ENCODE data around the gene IPO8.
"Not testable (repeated sequence)": the region's sequence is repeated elsewhere in the genome, so short reads cannot be mapped to it uniquely, and the experiment has no call there.

IPO8 gene

DNA sequence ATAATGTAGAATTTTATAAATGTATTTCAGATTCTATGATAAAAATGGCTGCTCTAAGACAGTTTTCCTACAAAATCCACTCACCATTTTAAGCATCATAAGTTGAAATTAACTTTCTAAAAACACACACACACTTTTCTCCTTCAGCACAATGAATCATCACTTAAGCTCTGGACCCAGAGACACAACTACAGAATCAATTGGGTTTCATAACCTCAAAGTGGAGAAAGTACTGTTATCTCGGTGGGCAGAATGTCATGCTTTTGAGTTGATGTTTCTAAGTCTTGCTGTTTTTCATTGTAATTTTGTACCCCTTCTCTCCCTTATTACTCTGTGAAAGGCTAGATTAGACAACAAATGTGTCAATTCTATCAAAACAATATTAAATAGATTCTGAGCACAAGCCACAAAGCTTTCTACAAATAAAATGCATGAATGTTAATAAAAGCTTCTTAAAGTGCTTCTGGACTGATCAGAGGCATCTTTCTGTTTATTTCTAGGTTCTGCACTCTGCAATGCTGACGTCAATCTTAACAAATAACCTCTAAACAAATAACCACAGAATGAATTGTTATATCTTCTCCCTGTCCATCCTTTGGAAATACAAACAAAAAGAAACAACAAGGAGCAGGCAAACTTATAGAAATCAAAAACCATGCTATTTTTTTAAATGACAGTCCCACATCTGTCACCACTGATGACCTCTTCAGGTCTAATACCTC lies 8.2 kb downstream of the IPO8 start:
- DNase-seq = no peak

DNA sequence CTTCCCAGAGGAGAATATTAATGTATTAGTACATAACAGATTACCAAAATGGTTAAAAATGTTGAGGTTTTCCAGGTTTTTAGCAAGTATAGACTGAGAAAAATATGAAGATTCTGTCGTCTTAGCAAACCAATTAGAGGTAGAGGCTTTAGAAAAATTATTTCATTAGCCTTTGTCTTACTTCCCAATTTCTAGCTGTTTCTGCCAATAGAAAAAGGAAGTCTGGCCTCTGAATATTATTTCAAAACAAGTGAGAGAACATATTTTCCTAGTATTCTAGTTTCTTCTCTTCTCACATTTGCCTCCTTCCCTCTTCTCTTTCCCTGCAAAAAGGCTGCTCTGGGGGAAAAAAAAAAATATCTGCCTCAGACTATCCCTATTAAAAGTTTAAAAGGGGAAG lies 16.4 kb downstream of the IPO8 start:
- no peak for DNase-seq

DNA sequence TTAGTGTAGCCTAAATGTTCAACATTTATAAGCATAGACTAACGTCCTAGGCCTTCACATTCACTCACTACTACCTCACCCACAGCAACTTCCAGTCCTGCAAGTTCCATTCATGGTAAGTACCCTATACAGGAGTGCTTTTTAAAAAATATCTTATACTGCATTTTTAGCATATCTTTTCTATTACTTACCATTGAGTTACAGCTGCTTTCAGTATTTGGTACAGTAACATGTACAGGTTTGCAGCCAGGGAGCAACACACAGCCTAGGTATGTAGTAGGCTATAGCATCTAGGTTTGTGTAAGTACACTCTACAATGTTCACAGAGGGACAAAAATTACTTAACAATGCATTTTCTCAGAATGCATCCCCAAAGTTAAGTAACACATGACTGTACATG lies 17.4 kb downstream of the IPO8 start:
- DNase-seq = no peak

DNA sequence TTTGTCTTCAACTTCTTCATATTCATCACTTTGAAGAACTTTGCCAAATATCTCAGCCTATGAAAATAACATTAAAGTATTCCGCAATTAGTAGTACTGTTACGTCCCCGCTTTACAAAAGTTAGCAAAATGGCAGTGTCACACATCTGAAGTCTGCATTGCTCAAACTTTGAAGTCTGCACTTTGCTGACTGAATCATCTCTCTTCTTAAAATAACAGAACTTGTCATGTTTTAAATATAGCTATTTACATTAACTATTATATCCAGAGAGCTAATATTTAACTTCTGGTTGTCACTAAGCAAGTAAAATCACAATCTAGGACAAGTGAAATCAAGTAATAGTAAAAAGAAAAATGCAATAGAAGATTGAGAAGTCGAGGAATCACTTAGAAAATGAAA lies 34.5 kb downstream of the IPO8 start:
- DNase-seq = no peak

DNA sequence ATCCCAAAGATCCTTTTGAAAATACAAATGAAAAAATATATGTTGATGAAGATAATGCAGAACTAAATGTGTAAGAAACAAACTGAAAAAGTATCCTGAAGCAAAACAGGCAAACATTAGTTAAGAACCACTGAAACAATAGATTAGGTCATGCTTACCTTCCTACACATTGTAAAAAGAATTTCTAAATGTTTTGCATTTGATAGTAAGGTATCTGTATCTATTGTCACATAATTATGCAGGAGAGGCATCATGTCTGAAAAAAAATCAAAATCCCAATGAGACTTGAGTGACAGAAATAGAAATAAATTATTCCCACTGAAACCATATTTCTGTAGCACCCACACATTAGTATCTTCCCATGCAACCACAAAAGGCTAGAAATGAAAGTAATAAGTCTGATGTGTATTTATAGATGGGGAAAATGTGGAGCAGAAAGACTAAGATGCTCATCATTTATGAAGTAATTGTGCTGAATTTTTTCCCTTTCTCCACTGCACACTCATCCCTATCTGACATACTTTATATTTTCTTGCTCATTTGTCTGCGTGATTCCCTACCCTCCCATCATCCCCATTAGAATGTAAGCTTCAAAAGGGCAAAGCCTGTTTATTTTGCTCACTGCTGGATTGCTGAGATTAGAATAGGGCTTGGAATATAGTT lies 43.5 kb downstream of the IPO8 start:
- no peak for DNase-seq

DNA sequence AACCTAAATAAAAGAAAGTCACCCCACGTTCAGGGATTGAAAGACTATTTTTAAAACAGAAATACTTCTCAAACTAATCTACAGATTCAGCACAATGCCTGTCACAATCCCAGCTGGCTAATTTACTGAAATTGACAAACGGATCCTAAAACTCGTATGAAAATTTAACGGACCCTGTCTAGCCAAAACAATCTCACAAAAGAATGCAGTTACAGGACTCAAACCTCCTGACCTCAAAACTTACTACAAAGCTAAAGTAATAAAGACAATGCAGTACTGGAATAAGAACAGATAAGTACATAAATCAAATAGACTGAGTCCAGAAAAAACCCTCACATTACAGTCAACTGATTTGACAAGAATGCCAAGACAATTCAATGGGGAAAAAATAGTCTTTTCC lies 48.8 kb downstream of the IPO8 start:
- DNase-seq = no peak

DNA sequence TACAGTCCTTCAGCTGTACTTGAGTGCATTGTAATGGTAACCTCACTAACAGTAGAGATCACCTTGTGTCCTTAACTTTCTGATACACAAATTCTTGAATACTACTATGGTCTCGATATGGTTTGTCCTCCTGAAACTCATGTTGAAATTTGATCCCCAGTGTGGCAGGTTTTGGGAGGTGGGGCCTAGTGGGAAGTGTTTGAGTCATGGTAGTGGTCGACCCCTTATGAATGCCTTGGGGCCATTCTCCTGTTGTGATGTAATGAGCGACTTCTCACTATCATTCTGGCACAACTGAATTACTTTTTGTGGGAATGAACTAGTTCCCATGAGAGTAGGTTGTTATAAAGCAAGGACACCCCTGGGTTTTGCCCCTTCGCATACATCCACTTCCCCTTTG lies 52.3 kb downstream of the IPO8 start:
- DNase-seq = no peak

DNA sequence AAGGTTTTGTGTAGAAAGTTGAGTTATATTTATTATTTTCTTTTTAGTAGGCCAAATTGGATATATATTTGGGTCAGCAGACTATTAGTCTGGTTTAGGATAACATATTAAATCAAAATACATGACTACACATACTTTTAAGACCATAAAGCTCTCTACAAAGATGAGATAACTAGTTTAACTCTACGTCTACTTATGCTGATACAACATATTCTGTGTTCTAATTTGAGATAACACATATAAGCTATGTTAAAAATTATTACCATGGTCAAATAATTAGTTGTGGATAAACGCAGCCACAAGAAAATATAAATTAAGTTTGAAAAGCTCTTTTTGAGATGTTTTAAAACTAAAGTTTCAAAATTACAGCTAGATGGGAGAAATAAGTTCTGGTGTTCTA lies 55.3 kb downstream of the IPO8 start:
- no peak for DNase-seq

DNA sequence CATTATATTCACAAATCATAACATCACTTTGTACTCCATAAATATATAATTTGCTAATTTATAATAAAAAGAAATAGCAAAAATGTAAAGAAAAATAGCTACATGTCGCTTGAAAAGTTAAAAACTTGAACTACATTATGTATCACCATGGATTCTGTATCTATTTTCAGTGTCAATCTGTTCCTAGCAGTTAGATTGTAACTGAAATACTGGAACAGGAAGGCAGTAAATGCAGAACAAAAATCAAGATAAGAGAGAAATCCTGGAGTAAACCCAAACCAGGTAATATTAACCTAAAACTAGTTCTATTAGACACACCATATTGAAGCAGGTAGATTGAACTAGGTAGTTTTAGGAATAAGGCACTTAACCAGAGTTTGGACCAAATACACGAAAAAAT lies 60.3 kb downstream of the IPO8 start:
- DNase-seq = no peak

DNA sequence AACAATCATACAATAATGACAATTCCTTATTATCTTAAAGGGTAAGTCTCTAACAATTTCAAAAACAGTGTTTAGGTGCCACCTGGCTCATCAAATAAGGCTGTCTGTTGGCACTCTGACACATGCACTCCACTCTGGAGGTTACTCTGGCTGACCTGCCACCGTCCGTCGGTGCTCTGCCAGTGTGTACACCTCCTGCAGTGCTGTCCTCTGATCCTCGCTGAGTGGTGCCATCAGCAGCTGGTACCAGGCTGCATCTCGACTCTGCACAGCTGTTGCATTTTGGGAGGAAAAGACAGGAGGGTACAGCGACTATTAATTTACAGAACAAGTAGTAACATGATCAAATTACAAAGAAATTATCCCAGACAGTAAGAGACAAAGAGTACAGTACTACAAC lies 63.9 kb downstream of the IPO8 start:
- no peak for DNase-seq

DNA sequence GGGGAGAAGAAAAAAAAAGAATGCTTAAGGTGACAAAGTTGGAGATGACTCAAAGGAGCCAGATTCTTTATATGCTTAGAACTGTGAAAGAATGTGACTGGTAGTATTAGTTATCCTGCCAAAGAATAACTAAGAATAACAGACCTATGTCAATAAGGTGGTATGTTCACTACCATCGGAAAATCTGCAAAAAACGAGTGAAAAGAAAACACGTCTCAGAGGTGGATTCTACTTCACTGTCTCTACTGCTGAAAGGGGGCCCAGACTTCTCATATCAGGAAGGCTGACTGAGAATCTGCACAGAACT lies 64.7 kb downstream of the IPO8 start:
- DNase-seq = no peak

DNA sequence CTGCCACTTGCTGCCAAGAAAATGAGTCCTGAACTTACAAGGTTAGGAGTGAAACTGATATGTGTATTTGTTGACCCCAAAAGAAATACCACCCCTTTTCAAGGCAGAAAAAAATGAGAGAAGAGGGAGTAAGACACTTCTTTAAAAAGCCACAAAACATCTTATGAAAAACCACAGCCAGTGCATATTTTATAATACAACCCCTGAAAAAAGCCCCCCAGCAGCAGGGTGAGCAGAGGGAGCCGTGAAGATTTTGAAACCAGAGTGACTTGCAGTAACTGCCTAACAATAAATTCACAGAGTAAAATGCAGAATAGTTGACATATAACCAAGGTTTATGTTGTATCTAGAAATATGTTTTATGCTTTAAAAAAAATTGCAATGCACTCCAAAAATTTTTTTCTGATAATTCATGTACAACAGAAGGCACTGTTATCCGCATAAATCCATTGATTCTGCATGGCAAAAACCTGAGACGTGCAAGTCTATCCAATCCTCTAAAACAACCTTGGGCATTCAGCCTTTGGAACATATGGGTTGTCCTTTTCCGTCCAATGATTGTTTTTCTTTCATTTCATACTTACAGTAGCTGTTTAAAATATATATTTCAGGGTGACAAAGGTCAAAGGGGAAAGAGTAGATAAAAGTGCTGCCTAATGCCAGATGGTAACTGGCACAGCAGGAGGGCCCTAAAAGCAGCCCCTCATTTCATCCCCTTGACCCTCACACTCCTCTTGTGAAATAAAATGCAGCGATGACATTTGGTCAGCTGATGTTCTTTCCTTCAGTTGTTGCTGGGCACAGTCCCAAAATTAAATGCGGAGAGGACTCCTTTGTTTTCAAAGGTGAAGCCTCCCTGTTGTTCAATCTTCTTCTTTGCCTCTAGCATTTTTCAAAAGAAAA lies 65.3 kb downstream of the IPO8 start:
- DNase-seq = no peak

DNA sequence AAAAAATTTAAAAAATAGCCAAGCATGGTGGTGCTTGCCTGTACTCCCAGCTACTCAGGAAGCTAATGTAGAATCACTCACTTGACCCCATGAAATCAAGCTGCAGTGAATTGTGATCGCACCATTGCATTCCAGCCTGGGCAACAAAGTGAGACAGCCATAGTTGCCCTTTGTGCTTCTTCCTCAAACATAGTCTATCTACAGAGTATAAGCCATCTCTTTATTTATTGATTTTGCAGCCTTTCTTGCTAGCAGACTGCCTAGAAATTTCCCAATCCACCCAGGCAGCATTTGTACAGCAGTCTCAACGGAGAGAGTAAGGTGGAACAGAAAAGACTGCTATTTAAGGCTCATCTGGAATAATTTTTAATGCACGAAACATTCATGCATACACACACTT lies 68.8 kb downstream of the IPO8 start:
- DNase-seq = no peak

DNA sequence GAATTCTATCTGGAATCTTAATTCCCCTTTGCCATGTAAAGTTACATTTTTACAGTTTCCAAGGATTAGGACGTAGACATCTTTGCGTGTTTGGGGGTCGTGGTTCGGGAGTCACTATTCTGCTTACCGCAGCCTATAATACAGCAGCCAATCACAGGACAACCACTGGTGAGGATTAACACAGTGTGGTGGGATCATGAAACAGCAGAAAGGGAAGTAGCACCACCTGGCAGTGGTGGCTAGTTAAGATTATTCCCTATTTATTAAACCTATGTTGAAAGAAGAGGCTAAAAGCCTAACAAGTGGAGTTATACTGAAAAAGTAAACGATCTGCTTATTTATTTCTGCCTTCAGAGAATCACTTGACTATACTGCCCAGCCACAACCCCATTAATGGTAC lies 71.7 kb downstream of the IPO8 start:
- no peak for DNase-seq

DNA sequence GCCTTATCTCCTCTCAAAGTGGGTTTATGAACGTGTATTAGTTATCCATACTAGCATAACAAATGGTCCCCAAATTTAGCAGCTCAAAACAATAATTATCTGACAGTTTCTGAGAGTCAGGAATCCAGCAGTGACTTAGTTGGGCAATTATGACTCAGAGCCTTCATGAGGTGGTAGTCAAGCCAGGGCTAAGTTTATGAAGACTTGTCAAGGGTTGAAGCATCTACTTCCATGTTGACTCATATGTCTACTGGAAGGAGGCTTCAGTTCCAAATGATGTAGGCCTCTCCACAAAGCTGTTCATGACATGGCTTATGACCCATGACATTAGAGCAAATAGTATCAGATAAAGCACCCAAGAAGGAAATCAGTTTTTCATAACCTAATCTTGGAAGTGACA lies 73.2 kb downstream of the IPO8 start:
- DNase-seq = no peak

DNA sequence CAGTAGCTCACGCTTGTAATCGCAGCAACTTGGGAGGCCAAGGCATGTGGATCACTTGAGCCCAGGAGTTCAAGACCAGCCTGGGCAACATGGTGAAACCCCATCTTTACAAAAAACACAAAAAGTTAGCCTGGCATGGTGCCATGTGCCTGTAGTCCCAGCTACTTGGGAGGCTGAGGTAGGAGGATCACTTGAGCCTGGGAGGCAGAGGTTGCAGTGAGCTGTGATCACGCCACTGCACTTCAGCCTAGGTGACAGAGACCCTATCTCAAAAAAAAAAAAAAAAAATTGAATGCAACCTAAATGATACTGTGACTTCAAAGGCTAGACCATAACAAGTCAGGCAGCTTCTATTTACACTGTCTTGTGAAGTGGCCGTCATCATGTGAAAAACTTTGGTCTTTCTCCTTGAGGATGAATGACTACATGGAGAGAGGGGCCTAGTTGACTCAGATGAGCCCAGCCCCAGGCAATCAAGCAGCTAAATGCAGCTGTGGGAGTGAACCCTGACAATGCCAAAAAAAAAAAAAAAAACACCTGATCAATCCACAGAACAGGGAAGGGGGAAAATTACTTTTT lies 73.9 kb downstream of the IPO8 start:
- DNase-seq = not testable (repeated sequence)

DNA sequence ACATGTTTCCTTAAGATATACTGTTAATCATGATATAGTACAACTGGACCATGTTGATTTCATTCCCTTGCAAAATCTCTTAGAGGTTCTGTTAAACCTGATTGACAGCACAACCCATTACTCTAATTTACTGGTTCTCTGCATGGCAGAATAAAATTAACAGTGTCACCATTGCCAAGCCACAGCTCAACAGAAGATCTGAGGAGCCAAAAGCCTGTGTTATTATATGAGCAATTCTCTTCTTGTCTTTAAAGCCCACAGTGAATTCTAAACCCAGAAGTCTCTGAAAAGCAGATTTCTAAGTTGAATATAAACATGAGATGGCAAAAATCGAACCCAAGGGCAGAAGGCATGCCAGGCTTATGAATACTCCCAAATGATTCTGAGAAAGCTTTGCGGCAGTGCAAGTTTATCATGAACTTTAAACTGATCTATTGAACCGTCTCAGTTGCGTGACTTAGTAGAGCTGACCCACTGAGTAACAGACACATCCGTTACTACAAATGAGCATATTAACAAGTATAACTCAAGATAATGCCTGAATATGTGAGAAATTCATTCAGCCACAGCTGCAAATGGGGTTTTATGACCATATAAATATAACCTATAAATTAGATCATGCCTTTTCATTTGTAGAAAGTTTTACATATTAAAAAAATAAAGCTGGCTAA lies 78.2 kb downstream of the IPO8 start:
- no peak for DNase-seq

DNA sequence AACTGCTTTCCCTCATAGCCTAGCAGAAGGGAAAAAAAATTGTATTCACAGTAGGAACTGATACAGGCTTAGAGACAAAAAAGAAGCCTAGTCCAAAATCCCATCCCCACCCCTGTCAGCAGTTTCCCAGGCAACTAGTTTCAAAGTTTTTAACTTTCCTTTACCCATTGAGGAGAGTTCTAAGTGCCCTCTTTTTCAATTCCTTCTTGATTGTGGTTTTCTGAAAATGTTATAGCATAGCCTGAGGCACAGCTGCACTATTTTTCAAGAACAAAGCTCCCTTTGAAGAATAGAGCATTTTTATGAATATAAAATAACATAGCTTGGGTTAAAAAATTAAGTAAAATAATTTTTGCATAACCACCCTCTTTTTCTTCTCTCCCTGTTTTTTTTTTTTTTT lies 81.6 kb downstream of the IPO8 start:
- DNase-seq = no peak

DNA sequence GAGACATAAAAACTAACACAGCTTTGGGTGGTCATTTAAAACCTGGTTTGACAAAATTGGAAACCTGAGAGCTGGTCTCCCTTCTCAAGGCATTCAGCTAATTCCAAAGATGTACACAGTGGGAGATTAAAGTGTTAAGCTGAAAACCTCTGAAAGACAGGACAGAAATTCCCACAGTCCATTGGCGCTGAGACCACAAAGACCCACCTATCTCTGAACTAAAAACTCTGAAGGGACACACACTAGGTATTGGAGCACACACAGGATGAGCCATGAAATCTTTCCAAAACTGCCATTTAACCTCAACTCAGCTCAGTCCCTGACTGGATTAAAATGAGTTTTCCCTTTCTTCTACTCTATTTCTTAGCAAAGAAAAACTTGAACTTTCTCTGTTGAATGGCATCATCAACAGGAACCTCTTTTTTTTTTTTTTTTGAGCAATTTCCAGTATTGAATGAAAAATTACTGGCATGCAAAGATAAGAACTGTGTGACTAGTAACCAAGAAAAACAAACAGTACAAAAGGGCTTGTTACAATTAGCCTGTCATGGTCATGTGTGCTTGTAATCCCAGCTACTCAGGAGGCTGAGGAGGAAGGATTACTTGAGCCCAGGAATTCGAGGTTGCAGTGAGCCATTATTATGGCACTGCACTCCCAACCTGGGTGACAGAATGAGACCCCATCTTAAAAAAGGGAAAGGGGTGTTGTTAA lies 82.4 kb downstream of the IPO8 start:
- DNase-seq = no peak

DNA sequence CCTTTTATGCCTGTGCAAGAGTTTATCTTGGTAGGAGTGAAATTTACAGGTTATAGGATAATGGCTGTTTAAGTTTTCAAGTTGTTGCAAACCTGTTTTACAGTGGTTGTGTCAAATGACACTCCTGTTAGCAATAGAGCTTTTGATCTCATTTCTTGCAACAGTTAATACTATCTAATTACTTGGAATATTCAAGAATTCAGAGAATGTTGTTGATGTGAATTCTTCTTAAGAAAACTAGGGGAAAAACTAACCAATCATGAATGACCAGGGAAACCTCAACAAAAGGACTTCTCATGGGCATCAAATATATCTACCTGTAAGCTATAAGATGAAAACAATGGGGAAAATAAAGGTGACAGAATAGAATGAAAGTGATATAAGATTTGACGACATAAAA lies 85.0 kb downstream of the IPO8 start:
- no peak for DNase-seq

DNA sequence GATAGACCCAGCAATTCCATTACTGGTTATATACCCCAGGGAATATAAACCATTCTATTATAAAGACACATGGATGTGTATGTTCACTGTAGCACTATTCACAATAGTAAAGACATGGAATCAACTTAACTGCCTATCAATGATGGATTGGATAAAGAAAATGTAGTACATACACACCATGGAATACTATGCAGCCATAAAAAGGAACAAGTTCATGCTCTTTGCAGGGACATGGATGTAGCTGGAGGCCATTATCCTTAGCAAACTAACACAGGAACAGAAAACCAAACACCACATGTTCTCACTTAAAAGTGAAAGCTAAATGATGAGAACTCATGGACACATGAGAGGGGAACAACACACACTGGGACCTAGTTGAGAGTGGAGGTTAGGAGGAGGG lies 85.8 kb downstream of the IPO8 start:
- not testable (repeated sequence) for DNase-seq

DNA sequence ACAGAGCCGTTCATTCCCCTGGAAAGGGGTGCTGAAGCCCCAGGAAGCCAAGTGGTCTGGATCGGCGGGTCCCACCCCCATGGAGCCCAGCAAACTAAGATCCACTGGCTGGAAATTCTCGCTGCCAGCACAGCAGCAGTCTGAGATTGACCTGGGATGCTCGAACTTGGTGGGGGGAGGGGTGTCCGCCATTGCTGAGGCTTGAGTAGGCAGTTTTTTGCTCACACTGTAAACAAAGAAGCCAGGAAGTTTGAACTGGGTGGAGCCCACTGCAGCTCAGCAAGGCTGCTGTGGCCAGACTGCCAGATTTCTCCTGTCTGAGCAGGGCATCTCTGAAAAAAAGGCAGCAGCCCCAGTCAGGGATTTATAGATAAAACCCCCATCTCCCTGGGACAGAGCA lies 91.4 kb downstream of the IPO8 start:
- DNase-seq = not testable (repeated sequence)

DNA sequence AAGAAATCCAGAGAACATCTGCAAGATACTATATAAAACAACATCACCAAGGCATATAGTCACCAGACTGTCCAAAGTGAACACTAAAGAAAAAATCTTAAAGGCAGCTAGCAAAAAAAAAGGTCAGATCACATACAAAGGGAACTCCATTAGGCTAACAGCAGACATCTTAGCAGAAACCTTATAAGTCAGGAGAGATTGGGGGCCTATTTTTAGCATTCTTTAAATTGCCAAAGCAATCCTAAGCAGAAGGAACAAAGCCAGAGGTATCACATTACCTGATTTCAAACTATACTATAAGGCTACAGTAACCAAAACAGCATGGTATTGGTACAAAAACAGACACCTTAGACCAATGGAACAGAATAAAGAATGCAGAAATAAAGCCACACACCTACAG lies 92.5 kb downstream of the IPO8 start:
- DNase-seq = no peak

All from NCI-H1436 (cell line).